GM21529 (cell line): ENCODE results near the gene DCAF15.
A peak's percentile ranks its signal among the peaks of the same experiment; 100 is the strongest.

Experiments used
- ATAC-seq: cut with Tn5 transposase; IDR thresholded peaks from one replicate; pipeline ENCODE4 v1.9.1; 2021; ENCODE audit not compliant: unreplicated experiment

The DCAF15 gene

GRCh38 chr19:13974073-13974472, 21.8 kb downstream of the DCAF15 start:
- ATAC-seq, result no peak

DNA sequence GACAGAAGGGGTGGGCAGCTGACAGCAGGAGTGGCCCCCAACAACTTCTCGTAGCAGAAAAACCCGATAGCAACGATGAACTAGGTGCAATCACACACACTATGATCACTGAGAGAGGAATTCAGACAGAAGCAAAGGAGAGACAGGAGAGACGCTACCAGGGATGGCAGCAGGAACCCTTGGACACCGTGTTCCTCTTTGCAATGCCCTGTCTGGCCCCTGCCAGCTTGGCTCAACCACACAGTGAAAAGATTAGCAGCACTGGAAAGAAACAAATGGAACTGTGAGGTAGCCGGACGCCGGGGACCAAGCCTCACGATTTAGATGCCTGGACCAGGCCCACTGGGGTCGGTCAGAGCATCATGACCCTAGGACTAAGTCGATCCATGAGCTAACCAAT, 23.6 kb downstream of the DCAF15 start:
- ATAC-seq, result no peak

GRCh38 chr19:13976446-13976845, 24.1 kb downstream of the DCAF15 start:
- ATAC-seq, result no peak

- no peak for ATAC-seq
Measured at GRCh38 chr19:13977803-13978202, 25.5 kb downstream of the DCAF15 start.

- ATAC-seq, result no peak
Measured at GRCh38 chr19:13978351-13979243, 26.3 kb downstream of the DCAF15 start.

DNA sequence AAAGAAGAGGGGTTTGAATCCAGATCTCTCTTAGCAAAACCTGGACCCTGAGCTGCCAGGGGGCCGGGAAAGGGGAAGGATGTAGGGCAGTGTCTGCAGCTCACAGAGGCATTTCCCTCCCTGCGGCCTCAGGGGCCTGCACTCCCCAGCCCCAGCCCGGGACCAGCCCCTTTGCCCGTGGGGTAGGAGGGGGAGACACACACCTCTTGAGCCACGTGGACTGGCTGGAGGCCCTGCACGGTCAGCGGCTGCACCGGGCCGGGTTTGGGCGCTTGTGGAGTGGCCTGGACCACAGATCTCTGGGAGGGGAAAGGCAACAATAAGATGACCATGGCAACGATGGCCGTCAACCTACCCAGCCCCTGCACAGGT, 26.9 kb downstream of the DCAF15 start:
- ATAC-seq, result no peak

- no peak for ATAC-seq
Measured at GRCh38 chr19:13979686-13980085, 27.4 kb downstream of the DCAF15 start.

DNA sequence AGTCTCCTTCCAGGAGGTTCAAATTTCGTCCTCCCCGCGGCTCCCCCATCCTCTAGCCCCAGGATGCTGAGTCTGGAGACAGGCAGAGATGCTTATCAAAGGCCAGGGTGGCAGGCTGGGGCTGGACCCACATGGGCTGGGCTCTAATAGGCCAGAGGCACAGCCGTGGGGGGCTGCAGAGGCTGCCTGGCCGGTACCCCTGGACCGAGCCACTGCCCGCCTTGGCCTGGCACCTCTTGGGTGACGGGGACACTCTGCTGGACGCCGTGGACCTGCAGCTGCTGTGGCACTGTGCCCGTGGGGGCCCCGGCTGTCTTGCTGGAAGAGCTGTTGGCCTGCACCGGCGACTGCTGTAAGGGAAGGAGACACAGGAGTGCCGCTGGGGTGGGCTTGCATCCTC, 28.0 kb downstream of the DCAF15 start:
- no peak for ATAC-seq

GRCh38 chr19:13981021-13981420, 28.7 kb downstream of the DCAF15 start:
- ATAC-seq, result no peak

DNA sequence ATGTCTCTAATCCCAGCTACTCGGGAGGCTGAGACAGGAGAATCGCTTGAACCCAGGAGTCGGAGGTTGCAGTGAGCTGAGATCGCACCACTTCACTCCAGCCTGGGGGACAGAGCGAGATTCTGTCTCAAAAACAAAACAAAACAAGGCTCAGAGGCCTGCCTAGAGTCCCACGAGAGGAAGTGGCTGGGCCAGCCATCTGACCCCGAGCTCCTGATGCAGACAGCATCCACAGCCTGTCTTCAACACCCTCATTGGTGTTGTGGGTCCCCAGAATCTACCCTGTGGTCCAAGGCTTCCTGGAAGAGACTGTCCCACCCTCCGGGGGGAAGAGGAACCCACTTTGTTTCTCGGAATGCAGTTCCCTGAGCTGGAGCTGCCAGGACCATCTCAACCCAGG, 29.2 kb downstream of the DCAF15 start:
- ATAC-seq, result no peak

GRCh38 chr19:13981988-13982501, 29.7 kb downstream of the DCAF15 start:
- no peak for ATAC-seq

DNA sequence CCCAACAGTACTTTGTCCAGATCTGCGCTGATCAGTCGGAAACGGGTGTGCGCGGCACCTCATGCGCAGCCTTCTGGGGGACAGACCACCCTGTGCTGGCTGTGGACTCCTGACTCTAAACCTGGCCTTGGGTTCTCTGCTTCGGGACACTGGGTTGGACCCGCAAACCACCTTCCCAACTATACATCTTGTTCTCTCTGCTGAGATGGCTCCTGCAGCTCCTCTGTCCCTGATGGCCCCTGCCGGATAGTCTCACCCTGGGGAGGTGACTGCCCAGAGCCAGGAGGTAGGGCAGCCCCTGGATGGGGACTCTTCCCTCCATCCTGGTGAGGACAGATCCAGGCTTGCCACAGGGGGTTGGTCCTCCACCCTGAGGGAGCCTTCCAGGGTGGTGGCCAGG, 30.5 kb downstream of the DCAF15 start:
- ATAC-seq, result no peak

DNA sequence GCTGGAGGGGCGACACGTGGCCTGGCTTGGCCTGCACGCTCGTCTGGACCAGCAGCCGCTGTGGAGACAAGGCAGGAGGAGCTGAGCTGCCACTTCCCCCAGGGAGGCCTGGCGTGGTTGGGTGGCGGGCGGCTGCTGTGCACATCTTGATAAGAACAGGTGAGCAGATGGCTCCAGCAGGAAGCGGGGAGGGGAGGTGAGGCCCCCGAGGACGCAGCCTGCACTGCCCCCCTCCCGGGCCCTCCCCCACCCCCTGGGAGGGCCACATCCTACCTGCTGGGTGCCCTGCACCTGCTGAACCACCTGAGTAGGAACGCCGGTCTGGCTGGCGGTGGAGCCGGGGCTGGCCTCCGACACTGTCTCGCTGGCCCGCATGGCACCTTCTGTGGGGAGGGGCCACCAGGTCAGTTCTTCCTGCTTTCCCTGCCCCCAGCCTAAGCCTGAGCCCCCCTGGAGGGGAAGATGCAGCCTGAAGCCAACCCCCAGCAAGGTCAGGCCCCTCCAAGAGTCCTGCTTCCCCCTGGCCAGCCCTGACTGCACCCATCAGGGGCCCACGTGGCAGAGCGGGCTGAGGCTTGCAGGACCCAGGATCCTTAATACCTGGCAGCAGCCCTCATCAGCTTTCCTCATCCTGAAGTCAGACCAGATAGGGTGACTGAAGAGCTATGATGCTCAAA, 31.0 kb downstream of the DCAF15 start:
- ATAC-seq, result no peak

- ATAC-seq, result no peak
Measured at GRCh38 chr19:13984186-13984585, 31.9 kb downstream of the DCAF15 start.

DNA sequence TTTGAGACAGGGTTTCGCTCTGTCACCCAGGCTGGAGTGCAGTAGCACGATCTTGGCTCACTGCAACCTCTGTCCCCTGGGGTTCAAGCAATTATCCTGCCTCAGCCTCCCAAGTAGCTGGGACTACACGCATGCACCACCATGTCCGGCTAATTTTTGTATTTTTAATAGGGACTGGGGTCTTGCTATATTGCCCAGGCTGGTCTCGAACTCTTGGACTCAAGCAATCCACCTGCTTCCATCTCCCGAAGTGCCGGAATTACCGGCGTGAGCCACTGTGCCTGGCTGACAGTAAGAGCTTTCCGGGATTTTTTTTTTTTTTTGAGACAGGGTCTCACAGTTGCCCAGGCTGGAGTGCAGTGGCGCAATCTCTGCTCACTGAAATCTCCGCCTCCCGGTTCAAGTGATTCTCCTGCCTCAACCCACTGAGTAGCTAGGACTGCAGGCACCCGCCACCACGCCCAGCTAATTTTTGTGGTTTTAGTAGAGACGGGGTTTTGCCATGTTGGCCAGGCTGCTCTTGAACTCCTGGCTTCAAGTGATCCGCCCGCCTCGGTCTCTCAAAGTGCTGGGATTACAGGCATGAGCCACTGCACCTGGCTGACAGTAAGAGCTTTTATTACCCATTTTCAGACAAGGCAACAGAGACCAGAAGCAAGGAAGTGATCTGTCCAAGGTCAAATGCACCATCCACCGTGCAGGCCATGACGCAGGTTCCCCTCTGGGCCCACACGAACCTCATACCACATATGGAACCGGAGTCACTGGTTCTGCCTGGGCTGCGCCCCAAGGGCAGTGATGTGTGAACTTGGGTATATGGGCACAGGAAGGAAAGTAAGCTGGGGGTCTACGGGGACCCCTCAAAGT, 32.8 kb downstream of the DCAF15 start:
- ATAC-seq, result no peak

DNA sequence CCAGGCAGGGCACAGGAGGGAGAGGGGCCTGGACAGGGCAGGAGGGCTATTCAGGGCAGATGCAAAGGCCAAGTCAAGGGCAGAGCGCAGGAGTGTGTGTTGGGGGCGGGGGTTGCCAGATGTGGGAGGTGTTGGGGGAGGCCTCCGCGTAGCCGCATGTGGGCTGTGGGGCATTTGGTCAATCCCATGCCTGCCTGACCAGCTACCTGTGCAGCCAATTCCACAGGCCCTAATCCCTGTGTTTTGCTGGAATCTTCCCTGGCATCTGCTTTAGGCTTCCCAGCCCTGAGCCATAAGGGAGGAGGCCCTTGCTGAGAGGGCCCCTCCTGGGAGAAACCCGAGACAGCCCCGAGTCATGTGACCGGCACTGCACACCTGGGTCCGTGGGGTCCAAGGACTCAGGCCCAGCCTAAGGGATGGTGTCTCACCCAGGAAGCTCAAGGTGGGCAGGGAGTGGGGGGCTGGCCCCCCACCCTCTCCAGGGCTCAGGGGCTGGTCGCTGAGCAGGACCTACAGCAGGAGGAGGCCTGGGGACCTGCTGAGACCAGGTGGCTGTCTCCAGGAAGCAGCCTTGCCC, 33.5 kb downstream of the DCAF15 start:
- ATAC-seq, result peak; percentile 18

DNA sequence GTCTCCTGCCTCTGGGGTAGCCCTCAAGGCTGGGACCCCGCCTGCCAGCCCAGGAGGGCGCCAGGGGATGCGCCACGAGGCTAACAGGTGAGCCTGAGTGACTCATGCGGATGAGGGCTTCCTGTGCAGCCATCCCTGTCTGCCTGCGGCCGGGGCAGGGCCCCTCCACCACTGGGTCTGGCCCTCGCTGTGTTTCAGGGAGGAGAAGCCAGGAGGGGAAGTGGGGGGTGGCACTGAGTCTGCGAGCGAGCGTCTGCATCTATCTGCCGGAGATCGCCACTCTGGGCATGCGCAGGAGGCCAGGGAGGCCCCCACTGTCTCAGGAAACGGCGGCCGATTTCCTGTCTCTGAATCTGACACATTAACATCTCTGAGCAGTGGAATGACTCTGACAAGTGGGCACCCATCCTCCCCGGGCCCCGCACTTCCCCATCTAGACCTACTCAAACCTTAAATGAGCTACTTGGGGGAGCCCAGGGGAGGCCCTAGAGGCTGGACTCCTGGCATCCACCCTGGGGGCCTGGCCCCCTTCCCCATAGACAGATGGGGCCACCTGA, 34.1 kb downstream of the DCAF15 start:
- ATAC-seq, result peak; percentile 76

- ATAC-seq, result no peak
Measured at GRCh38 chr19:13987101-13987890, 35.0 kb downstream of the DCAF15 start.

DNA sequence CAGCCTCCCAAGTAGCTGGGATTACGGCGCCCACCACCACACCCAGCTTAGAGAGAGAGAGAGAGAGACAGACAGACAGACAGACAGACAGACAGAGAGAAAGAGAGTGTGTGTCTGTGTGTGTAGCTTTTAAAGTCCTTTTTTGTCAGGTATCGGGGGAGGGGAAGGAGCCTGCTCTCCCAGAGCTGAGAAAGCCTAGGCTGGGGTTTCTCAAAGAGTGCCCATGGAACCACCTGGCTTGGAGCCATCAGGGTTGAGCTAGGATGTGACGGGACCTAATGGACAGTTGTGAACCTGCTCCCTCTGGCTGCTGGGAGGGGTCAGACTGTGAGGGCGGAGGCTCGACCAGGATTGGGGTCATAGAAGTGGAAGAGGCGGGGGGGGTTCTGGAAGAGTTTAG, 37.2 kb downstream of the DCAF15 start:
- ATAC-seq, result no peak

- ATAC-seq, result no peak
Measured at GRCh38 chr19:13990085-13990484, 37.8 kb downstream of the DCAF15 start.
